GM23248 (cell line): ENCODE results near the gene TMX2. TPM values are rescaled to one million over a fixed set of nuclear protein-coding genes. Genes with fewer than 3 reads are reported as not detected.

Experiments used
- DNase-seq: peaks from one replicate; pipeline ENCODE4 v3.0.0-alpha.2; 2015
- H2AFZ ChIP-seq: fragments of 200-600 bp; sonication (generic); 2 replicates; pipeline ENCODE4 v1.6.1; 2016; ENCODE audit warnings: antibody characterized with exemption
- H3F3A ChIP-seq: fragments of 200-600 bp; sonication (generic); 2 replicates; pipeline ENCODE4 v1.6.1; 2016; ENCODE audit warnings: mild to moderate bottlenecking, antibody characterized with exemption, mixed run types; ENCODE audit not compliant: insufficient read depth
- H3K27ac ChIP-seq: fragments of 200-600 bp; sonication (generic); 2 replicates; pipeline ENCODE4 v1.5.1; 2016; ENCODE audit warnings: mild to moderate bottlenecking
- H3K27me3 ChIP-seq: fragments of 200-600 bp; sonication (generic); replicated peaks from 2 replicates; pipeline ENCODE4 v1.6.1; 2016; ENCODE audit warnings: mild to moderate bottlenecking; ENCODE audit not compliant: insufficient read depth
- H3K36me3 ChIP-seq: fragments of 200-600 bp; sonication (generic); 2 replicates; pipeline ENCODE4 v1.6.1; 2016; ENCODE audit warnings: low read depth, mild to moderate bottlenecking
- H3K4me1 ChIP-seq: fragments of 200-600 bp; sonication (generic); 2 replicates; pipeline ENCODE4 v1.6.1; 2016; ENCODE audit warnings: mild to moderate bottlenecking; ENCODE audit not compliant: insufficient read depth
- H3K4me2 ChIP-seq: fragments of 200-600 bp; sonication (generic); one replicate; pipeline ENCODE4 v1.6.1; 2016; ENCODE audit warnings: mild to moderate bottlenecking; ENCODE audit not compliant: unreplicated experiment
- H3K4me3 ChIP-seq: fragments of 200-600 bp; sonication (generic); 2 replicates; pipeline ENCODE4 v1.5.1; 2016; ENCODE audit warnings: mild to moderate bottlenecking
- H3K79me2 ChIP-seq: fragments of 200-600 bp; sonication (generic); 2 replicates; pipeline ENCODE4 v1.6.1; 2016; ENCODE audit warnings: mild to moderate bottlenecking; ENCODE audit not compliant: insufficient read depth
- H3K9ac ChIP-seq: fragments of 200-600 bp; sonication (generic); 2 replicates; pipeline ENCODE4 v1.6.1; 2016; ENCODE audit warnings: mild to moderate bottlenecking
- H3K9me2 ChIP-seq: fragments of 200-600 bp; sonication (generic); 2 replicates; pipeline ENCODE4 v1.6.1; 2016; ENCODE audit warnings: mixed run types, mild to moderate bottlenecking, moderate library complexity; ENCODE audit not compliant: insufficient read depth
- H3K9me3 ChIP-seq: fragments of 200-600 bp; sonication (generic); one replicate; pipeline ENCODE4 v1.6.1; 2017; ENCODE audit warnings: low read depth
- H4K20me1 ChIP-seq: fragments of 200-600 bp; sonication (generic); 2 replicates; pipeline ENCODE4 v1.6.0; 2016; ENCODE audit not compliant: insufficient read depth
- EZH2 ChIP-seq: fragments of 200-600 bp; sonication (generic); IDR thresholded peaks from 2 replicates; pipeline ENCODE4 v1.6.1; 2018; ENCODE audit warnings: antibody characterized with exemption, mild to moderate bottlenecking; ENCODE audit not compliant: insufficient read depth, poor library complexity, severe bottlenecking
- EZH2phosphoT487 ChIP-seq: fragments of 200-600 bp; sonication (generic); IDR thresholded peaks from 2 replicates; pipeline ENCODE4 v1.6.1; 2018; ENCODE audit warnings: antibody characterized with exemption, moderate library complexity, mild to moderate bottlenecking, low read depth; ENCODE audit not compliant: insufficient read depth
- WGBS, 2 experiments: methylation state at CpG; one replicate each; pipeline ENCODE4 v1.1.6; 2015 to 2017; ENCODE audit warnings: low lambda C conversion rate in 2 of 2, low coverage in 1 of 2; ENCODE audit errors: missing lambda C conversion rate in 2 of 2; 5-methylcytosine and 5-hydroxymethylcytosine counted together
- in situ Hi-C: fragments of 300-500 bp; cut with MboI; formaldehyde crosslinking; loops from 2 replicates; pipeline ENCODE4 v1.15.0; 2020
- polyA plus RNA-seq: library from polyadenylated mRNA; unstranded; fragments of >200 nt; fragmentation: Nextera tagmentation; extraction: Ambion mirVana; gene quantifications from 2 replicates; pipeline ENCODE4 v1.2.1, GENCODE V29; 2016
- total RNA-seq: library from RNA; depleted of rRNA; stranded (reverse); fragments of >200 nt; shearing (Covaris generic); gene quantifications from 2 replicates; pipeline ENCODE4 v1.2.3, GENCODE V29; 2014

TMX2 gene
- total and polyA plus RNA-seq, 2 experiments from 2014 or later: 88.1 to 105 TPM

GRCh38 chr11:57727185-57727584, 14.8 kb downstream of the TMX2 start:
- Histone ChIP-seq H3K27ac (no peak overlapping the region), H3K9me3 (no peaks in the 10 kb centered on the region), H3K9me2 (no peaks in the 10 kb centered on the region), H3K27me3 (no peaks in the 10 kb centered on the region), H3F3A (no peaks in the 10 kb centered on the region; the same call in 1 of the 2 replicates), H2AFZ (no peak overlapping the region), H3K79me2 (peaks cover 99% of the 10 kb centered on the region), H3K4me1 (0 out of 2 replicates have a peak, but pooled peaks cover 3% of the 10 kb centered on the region), H3K4me2 (no peak overlapping the region), H3K9ac (no peak overlapping the region), H3K4me3 (no peak overlapping the region), H3K36me3 (no peaks in the 10 kb centered on the region), H4K20me1 (no peaks in the 10 kb centered on the region)
- TF ChIP-seq EZH2 (no peak), EZH2phosphoT487 (no peak)
- DNase-seq: peak; percentile 7
- 61 to 68% methylated on average over 2 of the region's 2 CpGs for WGBS, 2 experiments
- in situ Hi-C loops: no loop called here

- no peaks in the 10 kb centered on the region for H4K20me1 ChIP-seq
- DNase-seq: no peak
- H3K36me3 ChIP-seq: no peaks in the 10 kb centered on the region
- no peak overlapping the region for H3K9ac ChIP-seq
- H3K9me2 ChIP-seq: no peaks in the 10 kb centered on the region
- H3K27me3 ChIP-seq: no peaks in the 10 kb centered on the region
- 0 out of 2 replicates have a peak, but pooled peaks cover 3% of the 10 kb centered on the region for H3K4me1 ChIP-seq
- H3K4me3 ChIP-seq: no peak overlapping the region
- H3K4me2 ChIP-seq: no peak overlapping the region
- no peaks in the 10 kb centered on the region; the same call in 1 of the 2 replicates for H3F3A ChIP-seq
- TF ChIP-seq EZH2 (no peak), EZH2phosphoT487 (no peak)
- peaks cover 99% of the 10 kb centered on the region for H3K79me2 ChIP-seq
- no peak overlapping the region for H2AFZ ChIP-seq
- H3K27ac ChIP-seq: no peak overlapping the region
- H3K9me3 ChIP-seq: no peaks in the 10 kb centered on the region
- 85 to 89% methylated on average over 7 of the region's 7 CpGs for WGBS, 2 experiments
- in situ Hi-C loops: no loop called here
These were observed 16.4 kb downstream of the TMX2 start for GRCh38 chr11:57728829-57729228.

GRCh38 chr11:57729479-57729878, 17.1 kb downstream of the TMX2 start:
- DNase-seq: no peak
- Histone ChIP-seq H3K4me1 (0 out of 2 replicates have a peak, but pooled peaks cover 3% of the 10 kb centered on the region), H2AFZ (no peak overlapping the region), H3F3A (no peaks in the 10 kb centered on the region; the same call in 1 of the 2 replicates), H3K79me2 (peaks cover 99% of the 10 kb centered on the region), H3K9me2 (no peaks in the 10 kb centered on the region), H3K4me2 (no peak overlapping the region), H3K27me3 (no peaks in the 10 kb centered on the region), H3K27ac (no peak overlapping the region), H4K20me1 (no peaks in the 10 kb centered on the region), H3K9me3 (no peaks in the 10 kb centered on the region), H3K36me3 (no peaks in the 10 kb centered on the region; the same call in 1 of the 2 replicates), H3K9ac (no peak overlapping the region), H3K4me3 (no peak overlapping the region)
- WGBS, 2 experiments: 97 to 98% methylated on average over 7 of the region's 7 CpGs
- in situ Hi-C loops: no loop called here
- no peak for TF ChIP-seq EZH2
- no peak for TF ChIP-seq EZH2phosphoT487

- no peaks in the 10 kb centered on the region for H3K9me3 ChIP-seq
- no peaks in the 10 kb centered on the region; the same call in 1 of the 2 replicates for H3K36me3 ChIP-seq
- H3K9ac ChIP-seq: no peak overlapping the region
- no peak overlapping the region for H3K4me2 ChIP-seq
- H3K79me2 ChIP-seq: peaks cover 99% of the 10 kb centered on the region
- H2AFZ ChIP-seq: no peak overlapping the region
- no peaks in the 10 kb centered on the region for H3K9me2 ChIP-seq
- no peaks in the 10 kb centered on the region for H3F3A ChIP-seq
- 100% methylated on average over 1 of the region's 1 CpG for WGBS, 2 experiments
- no peak for TF ChIP-seq EZH2phosphoT487
- no peak for TF ChIP-seq EZH2
- in situ Hi-C loops: no loop called here
- 0 out of 2 replicates have a peak, but pooled peaks cover 3% of the 10 kb centered on the region for H3K4me1 ChIP-seq
- DNase-seq: no peak
- H3K27me3 ChIP-seq: no peaks in the 10 kb centered on the region
- H3K27ac ChIP-seq: no peak overlapping the region
- H3K4me3 ChIP-seq: no peak overlapping the region
- no peaks in the 10 kb centered on the region for H4K20me1 ChIP-seq
These were observed 20.3 kb downstream of the TMX2 start for GRCh38 chr11:57732661-57733060.
